ENCODE measurements around the gene PPP2R5C.

Gene PPP2R5C

DNA sequence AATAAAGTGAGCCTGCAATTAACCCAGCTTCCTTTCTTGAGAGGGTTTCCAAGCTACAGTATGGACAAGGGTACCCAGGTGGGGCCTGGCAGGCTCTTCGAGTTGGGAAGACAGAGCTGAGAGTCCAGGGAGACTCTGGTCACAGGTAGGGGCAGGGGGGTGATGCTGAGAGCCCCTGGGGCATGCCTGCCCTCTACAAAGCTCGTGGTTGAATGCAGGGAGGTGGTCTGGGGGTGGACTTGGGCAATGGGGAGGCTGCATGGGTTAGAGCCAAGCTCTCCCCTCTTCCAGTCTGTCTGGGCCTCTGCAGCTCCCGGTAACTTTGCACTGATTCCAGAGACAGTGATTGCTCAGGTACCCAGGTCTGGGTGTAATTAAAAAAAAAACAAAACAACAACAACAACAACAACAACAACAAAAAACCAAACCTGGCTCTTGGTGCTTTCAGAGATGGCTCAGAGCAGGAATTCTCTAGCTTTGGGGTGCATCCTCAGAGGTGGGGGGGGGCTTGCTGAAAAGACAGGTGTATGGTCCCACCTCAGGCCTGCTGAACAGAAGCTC lies 30.8 kb upstream of the PPP2R5C start:
- Histone ChIP-seq H3K27me3 (replicated peaks; ENCODE audit: control insufficient read depth, insufficient read depth, low read length) (no peaks in the 10 kb centered on the region), H3K4me3 (replicated peaks; ENCODE audit: low read depth, low read length) (no peak overlapping the region), H3K36me3 (ENCODE audit: control insufficient read depth, insufficient read depth, low read length) (no peaks in the 10 kb centered on the region)
- DNase-seq (ENCODE audit: extremely low read depth, insufficient read length) = no peak
- TF ChIP-seq, protein P1, sequence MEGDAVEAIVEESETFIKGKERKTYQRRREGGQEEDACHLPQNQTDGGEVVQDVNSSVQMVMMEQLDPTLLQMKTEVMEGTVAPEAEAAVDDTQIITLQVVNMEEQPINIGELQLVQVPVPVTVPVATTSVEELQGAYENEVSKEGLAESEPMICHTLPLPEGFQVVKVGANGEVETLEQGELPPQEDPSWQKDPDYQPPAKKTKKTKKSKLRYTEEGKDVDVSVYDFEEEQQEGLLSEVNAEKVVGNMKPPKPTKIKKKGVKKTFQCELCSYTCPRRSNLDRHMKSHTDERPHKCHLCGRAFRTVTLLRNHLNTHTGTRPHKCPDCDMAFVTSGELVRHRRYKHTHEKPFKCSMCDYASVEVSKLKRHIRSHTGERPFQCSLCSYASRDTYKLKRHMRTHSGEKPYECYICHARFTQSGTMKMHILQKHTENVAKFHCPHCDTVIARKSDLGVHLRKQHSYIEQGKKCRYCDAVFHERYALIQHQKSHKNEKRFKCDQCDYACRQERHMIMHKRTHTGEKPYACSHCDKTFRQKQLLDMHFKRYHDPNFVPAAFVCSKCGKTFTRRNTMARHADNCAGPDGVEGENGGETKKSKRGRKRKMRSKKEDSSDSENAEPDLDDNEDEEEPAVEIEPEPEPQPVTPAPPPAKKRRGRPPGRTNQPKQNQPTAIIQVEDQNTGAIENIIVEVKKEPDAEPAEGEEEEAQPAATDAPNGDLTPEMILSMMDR (IDR thresholded peaks at IDR 0.05; ENCODE audit: insufficient read depth, low read length, poor library complexity, severe bottlenecking) = no peak

DNA sequence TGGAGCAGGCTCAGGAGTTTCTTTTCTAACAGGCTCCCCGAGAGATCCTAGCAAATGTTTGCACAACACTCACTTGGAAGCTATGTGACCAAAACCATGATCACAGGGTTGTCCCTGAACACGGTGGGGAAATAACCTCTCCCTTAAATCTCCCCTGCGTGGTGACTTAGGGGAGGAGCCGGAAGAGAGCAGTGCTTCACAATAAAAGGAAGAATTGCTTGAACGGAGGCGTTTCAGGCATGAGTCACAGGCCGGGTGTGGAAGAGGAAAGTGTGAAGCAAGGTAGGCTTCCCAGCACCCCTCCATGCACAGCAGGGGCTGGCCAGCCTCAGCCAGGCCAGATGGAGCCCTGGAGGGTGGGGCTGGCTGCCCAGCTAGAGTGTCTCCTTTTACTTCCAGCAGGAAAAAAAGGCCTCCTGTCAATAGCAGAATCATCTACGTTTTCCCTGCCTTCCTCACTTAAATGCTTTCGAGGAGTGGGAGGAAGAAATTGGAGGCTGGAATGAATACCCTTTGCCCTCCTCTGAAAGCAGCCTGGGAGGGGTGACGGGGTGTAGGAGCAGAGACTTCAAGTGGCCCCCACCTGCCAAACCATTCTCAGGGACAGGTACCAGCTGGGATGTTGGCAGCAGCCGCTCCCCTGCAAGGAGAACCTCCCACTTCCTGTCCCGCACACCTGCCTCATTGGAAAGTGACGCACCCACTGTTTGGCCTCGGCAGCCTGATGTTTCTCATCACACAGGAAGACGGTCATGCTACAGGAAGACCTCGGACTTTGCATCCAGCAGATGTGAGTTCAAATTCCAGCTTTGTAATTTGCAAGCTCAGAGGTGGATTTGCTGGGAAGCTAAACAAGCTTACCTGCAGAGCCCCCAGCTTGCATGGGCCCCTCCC lies 30.1 kb upstream of the PPP2R5C start:
- DNase-seq (ENCODE audit: extremely low read depth, insufficient read length) = peak; percentile 44
- Histone ChIP-seq H3K36me3 (ENCODE audit: control insufficient read depth, insufficient read depth, low read length) (no peaks in the 10 kb centered on the region), H3K27me3 (replicated peaks; ENCODE audit: control insufficient read depth, insufficient read depth, low read length) (no peaks in the 10 kb centered on the region), H3K4me3 (replicated peaks; ENCODE audit: low read depth, low read length) (no peak overlapping the region)
- TF ChIP-seq, protein P1 (IDR thresholded peaks at IDR 0.05; ENCODE audit: insufficient read depth, low read length, poor library complexity, severe bottlenecking) = no peak

DNA sequence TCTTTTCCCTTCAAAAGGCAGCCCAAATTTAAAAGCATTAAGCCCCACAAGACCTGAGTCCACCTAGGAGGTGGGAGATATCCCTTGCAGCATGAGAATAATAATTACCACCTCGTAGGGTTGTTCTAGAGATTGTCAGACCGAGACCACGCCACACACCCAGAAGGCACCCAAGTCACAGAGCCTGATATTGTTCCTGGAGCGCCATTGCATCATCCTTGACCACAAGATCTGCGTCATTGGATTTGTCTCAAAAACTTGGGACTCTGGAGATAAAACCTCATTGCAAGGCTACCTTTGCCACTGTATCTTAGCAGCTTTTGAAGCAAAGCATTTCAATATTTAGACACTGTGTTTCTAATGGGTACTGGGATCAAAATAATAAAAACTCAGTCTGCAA lies 29.4 kb upstream of the PPP2R5C start:
- TF ChIP-seq, protein P1 (IDR thresholded peaks at IDR 0.05; ENCODE audit: insufficient read depth, low read length, poor library complexity, severe bottlenecking) = no peak
- Histone ChIP-seq H3K4me3 (replicated peaks; ENCODE audit: low read depth, low read length) (no peak overlapping the region), H3K27me3 (replicated peaks; ENCODE audit: control insufficient read depth, insufficient read depth, low read length) (no peaks in the 10 kb centered on the region), H3K36me3 (ENCODE audit: control insufficient read depth, insufficient read depth, low read length) (no peaks in the 10 kb centered on the region)
- DNase-seq (ENCODE audit: extremely low read depth, insufficient read length) = no peak

- Histone ChIP-seq H3K27me3 (replicated peaks; ENCODE audit: control insufficient read depth, insufficient read depth, low read length) (no peaks in the 10 kb centered on the region), H3K4me3 (replicated peaks; ENCODE audit: low read depth, low read length) (no peak overlapping the region), H3K36me3 (ENCODE audit: control insufficient read depth, insufficient read depth, low read length) (no peaks in the 10 kb centered on the region)
- no peak for DNase-seq (ENCODE audit: extremely low read depth, insufficient read length)
- TF ChIP-seq, protein P1 (IDR thresholded peaks at IDR 0.05; ENCODE audit: insufficient read depth, low read length, poor library complexity, severe bottlenecking) = no peak
Observed at GRCh38 chr14:101733211-101733610, 28.3 kb upstream of the PPP2R5C start.

GRCh38 chr14:101734246-101734847 lies 27.2 kb upstream of the PPP2R5C start:
- no peak overlapping the region for H3K4me3 ChIP-seq (replicated peaks; ENCODE audit: low read depth, low read length)
- no peak for DNase-seq (ENCODE audit: extremely low read depth, insufficient read length)
- no peaks in the 10 kb centered on the region for H3K36me3 ChIP-seq (ENCODE audit: control insufficient read depth, insufficient read depth, low read length)
- H3K27me3 ChIP-seq (replicated peaks; ENCODE audit: control insufficient read depth, insufficient read depth, low read length) = no peaks in the 10 kb centered on the region
- TF ChIP-seq, protein P1 (IDR thresholded peaks at IDR 0.05; ENCODE audit: insufficient read depth, low read length, poor library complexity, severe bottlenecking) = no peak
